ENCODE results near the gene NOTCH2.
A peak's percentile ranks its signal among the peaks of the same experiment; 100 is the strongest.
"Not testable (repeated sequence)": the region's sequence is repeated elsewhere in the genome, so short reads cannot be mapped to it uniquely, and the experiment has no call there.

The NOTCH2 gene

DNA sequence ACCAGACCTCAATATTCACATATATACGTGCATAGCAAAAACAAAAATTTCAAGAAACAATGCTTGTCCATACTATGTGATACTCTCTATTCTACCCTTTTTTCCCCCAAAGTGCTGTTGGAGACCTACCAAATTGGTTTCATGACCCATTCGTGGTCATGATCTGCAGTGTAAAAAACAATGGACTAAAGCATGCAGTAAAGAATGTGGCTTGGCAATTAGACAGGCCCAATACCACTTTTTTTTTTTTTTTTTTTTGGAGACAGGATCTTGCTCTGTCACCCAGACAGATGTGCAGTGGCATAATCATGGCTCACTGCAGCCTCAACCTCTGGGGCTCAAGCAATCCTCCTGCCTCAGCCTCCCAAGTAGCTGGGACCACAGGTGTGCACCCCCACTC lies 21.3 kb downstream of the NOTCH2 start:
- DNase-seq, result not testable (repeated sequence)

- not testable (repeated sequence) for DNase-seq
These were observed 27.7 kb downstream of the NOTCH2 start for GRCh38 chr1:120041771-120042170.

DNA sequence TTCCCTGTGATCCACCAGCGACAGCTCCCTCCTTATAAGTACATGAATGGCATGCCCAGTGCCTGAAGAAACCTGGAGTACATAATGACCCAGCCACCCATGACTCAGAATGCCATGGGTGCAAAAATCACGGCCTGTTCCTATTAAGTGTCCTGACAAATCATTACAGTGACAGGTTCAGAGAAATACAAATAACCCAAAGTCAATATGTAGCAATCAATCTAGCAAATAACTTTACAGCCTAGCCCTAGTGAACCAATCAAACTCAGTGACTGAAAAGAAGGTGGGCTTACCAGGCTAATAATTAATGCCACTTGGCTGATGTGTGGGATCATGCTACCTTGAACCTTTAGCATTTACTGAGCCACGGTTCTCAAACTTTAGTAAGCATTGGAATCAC lies 37.2 kb downstream of the NOTCH2 start:
- DNase-seq, result not testable (repeated sequence)

DNA sequence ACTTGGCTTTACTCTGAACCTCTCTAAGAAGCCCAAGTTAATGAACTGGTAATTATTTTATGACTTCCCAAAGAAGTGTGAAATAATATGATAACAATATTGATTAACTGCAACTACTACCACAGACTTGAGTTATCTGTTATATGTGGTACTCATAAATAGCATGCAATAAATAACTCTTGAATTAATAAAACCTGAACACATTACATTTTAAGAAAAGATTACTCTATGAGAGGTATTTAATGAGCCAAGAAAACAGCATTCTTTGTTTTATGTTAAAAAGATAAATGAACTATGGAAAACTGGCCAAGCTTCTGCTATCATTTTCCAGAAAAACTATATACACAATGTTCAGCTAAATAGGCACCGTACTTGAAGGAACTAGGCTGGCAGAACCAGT lies 45.7 kb downstream of the NOTCH2 start:
- DNase-seq, result not testable (repeated sequence)

GRCh38 chr1:120014978-120015377 lies 54.5 kb downstream of the NOTCH2 start:
- DNase-seq, result not testable (repeated sequence)

DNA sequence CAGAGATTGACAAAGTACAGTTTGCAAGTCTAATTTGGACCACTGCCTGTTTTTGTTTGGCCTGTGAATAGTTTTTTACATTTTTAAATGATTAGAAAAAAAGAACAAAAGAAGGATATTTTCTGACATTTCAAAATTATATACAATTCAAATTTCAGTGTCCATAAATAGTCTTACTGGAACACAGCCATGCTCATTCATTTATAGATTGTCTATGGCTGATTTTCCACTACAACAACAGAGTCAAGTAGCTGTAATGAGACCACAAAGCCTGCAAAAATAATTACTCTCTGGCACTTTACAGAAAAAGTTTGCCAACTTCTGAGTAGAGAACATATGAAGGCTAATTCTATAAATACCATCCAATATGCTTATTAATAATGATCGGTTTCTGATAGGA lies 61.1 kb downstream of the NOTCH2 start:
- DNase-seq, result not testable (repeated sequence)

GRCh38 chr1:120007850-120008249 lies 61.6 kb downstream of the NOTCH2 start:
- not testable (repeated sequence) for DNase-seq

- DNase-seq, result not testable (repeated sequence)
These were observed 68.4 kb downstream of the NOTCH2 start for GRCh38 chr1:120001035-120001434.

- not testable (repeated sequence) for DNase-seq
These were observed 72.6 kb downstream of the NOTCH2 start for GRCh38 chr1:119996731-119997312.

DNA sequence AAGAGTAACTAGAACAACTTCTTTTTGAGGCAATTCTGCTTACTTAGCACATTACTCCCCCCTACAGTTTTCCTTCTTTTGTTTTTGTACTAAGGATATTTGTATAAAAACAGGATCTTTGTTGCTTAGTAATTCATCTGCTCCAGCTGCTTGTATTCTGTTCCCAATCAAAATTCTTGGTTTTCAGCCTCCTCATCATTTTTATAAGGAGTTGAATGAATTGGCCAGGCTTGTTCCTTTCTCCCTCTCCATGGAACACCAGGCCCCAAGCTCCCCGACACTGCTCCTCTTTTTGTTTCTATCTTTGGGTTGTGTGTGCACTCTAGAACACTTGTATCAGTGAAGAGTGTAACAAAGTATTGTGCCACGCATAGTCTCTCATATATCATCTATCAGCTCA lies 73.5 kb downstream of the NOTCH2 start:
- not testable (repeated sequence) for DNase-seq

DNA sequence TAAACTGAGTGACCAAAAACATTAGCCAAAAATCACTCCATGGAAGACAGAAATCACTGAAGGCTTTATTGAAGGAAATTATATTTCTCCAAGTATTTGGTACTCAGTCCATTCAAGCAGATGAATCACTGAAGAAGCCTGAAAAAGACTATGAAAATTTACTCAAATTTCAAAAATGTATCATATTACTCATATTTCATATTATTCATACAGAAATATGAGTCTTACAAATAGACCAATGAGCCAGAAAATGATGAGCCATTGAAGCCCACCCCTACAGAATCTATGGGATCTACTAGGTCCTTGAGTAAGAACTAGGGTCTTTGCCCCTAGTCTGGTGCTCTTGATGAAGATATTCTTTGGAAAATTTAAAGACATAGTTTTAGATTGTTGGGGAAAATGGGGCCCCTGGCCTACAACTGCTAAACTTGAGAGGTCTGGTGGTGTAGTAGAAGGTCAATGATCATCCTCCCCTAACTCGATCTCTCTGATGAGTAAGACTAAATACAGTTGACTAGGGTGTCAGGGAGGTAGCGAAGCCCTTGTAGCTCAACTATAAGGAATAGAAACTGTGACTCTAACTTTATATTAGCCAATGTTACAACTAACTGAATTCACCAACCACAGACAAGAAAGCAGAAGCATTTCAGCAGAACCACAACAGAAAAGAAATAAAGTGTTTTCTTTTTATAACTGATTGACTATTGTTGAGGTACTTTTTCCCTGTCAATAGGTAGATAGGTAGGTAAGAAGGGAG lies 81.0 kb downstream of the NOTCH2 start:
- peak; percentile 14 for DNase-seq

GRCh38 chr1:119987686-119988085 lies 81.8 kb downstream of the NOTCH2 start:
- DNase-seq, result no peak

GRCh38 chr1:119987112-119987511 lies 82.3 kb downstream of the NOTCH2 start:
- no peak for DNase-seq

DNA sequence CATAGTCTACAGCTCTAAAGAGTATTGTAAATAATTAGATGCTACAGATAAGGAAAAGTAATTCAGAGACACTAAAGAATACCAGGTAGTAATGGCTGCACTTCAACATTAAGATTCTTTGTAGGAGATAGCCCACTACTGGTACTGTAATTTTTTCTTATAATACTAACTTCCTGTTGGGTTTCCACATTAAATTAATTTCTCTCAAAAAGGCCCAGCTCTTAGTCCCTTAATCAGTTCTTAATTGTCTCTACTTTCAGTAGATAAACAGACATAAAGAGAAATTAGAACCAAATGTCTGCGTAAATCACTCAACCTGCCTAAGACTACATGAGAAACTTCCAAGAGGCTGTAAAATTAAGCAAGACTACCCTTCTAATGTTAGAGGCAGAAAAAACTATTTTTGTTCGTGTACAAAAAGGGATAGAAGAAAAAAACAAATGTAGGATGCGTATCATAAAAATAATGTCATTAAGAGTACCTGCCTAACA lies 83.4 kb downstream of the NOTCH2 start:
- no peak for DNase-seq

- DNase-seq, result no peak
These were observed 84.7 kb downstream of the NOTCH2 start for GRCh38 chr1:119984771-119985170.

- DNase-seq, result no peak
These were observed 87.3 kb downstream of the NOTCH2 start for GRCh38 chr1:119981986-119982815.

GRCh38 chr1:119981496-119981895 lies 88.0 kb downstream of the NOTCH2 start:
- DNase-seq, result no peak

DNA sequence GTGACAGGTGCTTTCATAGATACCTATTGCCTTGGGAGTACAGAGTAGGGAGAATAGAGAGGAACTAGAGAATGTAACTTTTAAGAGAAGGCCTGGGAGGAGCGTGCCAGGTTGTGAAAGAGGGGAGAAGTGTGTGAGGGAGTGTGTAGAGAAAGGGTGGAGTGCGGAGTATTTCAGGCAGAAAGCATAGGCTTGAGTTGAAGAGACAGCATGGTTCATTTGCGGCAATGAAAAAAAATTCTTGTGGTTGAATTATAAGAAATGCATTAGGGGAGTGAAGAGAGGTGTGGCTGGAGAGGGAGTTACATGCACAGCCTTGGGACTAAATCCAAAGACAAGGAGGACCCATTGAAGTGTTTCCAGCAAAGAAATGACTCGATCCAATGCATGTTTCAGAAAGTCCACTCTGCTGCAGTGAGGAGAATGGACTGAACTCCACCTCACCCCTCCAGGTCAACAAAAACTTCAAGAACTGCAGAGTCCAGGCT lies 91.4 kb downstream of the NOTCH2 start:
- DNase-seq, result no peak

DNA sequence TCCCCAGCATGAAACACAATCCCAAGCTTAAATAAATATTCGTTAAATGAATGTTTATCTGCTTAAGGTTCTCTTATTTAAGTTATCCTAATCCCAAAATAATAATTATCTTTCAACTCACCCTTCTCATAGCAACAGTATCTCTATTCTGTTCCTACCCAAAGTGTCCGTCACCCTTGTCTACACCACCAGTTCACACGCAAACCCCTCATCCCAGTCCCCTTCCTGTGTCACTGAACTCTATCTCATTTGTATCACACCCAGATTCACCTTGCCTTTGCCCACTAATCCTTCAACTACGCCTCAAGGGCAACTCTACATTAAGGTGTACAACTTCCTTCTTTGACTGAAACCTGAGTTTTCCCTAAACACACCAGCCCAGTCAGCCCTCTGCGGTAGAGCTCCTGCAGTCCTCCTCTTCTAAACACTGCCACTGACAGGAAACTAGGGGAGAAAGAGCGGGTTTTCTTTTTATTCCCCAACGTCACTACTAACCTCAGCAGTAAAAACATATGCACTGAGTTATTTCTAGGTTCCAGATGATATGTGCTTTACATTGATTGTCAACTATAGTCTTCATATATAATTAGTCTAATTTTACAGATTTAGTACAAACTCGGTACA lies 92.2 kb downstream of the NOTCH2 start:
- DNase-seq, result not testable (repeated sequence)

DNA sequence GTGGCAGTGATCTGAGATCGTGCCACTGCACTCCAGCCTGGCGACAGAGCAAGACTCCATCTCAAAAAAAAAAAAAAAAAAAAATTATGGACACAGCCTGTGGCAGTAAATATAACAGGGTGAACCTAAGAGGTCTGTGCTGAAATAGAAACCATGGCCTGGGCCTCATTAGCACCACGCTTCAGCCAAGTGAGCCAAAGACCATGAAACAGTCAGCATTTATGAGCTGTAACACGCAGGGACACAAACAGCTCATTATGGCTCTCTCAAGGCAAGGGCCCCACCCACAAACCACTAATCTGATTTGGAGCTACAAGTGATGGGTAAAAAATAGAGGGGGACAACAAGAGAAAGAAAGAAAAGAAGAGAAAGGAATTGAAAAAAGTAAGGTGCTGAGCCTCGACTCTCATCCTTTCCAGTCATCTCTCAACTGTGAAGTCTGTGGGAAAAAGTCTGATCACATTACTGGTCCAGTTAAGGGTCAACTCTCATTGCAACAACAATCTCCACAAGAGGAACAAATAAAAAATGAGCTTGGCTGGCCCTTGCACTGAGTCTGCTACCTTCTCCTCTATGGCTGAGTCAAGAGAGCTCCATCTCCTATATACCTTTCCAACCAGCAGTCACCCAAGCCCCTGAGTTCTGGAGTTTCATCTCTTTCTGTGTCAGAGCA lies 93.7 kb downstream of the NOTCH2 start:
- not testable (repeated sequence) for DNase-seq

DNA sequence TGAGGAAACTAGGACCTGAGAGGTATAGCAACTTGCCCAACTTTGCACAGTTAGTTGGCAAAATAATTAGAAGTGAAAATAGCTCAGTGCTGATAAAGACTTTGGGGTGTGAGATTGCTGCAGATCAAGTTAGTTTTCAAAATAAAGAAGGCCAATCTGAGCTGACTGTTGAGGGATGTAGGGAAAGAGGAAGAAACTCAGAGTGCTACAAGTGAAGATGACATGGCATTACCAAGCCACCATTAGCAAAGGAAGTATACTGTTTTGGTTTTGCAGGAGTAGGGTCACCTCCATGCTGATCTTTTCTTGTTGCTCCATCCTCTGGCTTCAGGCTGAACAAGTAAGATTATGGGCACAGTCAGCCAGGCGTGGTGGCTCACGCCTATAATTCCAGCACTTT lies 94.5 kb downstream of the NOTCH2 start:
- no peak for DNase-seq

GRCh38 chr1:119974013-119974412 lies 95.4 kb downstream of the NOTCH2 start:
- DNase-seq, result no peak

Data from stimulated activated CD4-positive, alpha-beta T cell treated with anti-CD3 and anti-CD28 coated beads, Interleukin-15, amount 100 ng/mL, for 24 hours (primary cell).